GM23338 (cell line): Measurements from ENCODE around the gene LRRC10.

Experiments
- EZH2 ChIP-seq: fragments of 200-600 bp; sonication (generic); IDR thresholded peaks from one replicate; pipeline ENCODE4 v1.8.0; 2017; ENCODE audit warnings: antibody characterized with exemption, mild to moderate bottlenecking, low read depth; ENCODE audit not compliant: unreplicated experiment
- EZH2phosphoT487 ChIP-seq: fragments of 200-600 bp; sonication (generic); IDR thresholded peaks from one replicate; pipeline ENCODE4 v1.8.1; 2018; ENCODE audit warnings: antibody characterized with exemption; ENCODE audit not compliant: unreplicated experiment
- JUNB ChIP-seq: IDR thresholded peaks from one replicate; pipeline ENCODE4 v1.6.1; 2016; ENCODE audit warnings: antibody characterized with exemption; ENCODE audit not compliant: unreplicated experiment
- POLR2AphosphoS5 ChIP-seq: IDR thresholded peaks from 2 replicates; pipeline ENCODE4 v1.6.1; 2016; ENCODE audit warnings: antibody characterized with exemption, low read depth
- REST ChIP-seq: IDR thresholded peaks from one replicate; pipeline ENCODE4 v1.6.1; 2018; ENCODE audit warnings: antibody characterized with exemption; ENCODE audit not compliant: unreplicated experiment
- STAT1 ChIP-seq: IDR thresholded peaks from one replicate; pipeline ENCODE4 v1.6.1; 2016; ENCODE audit warnings: antibody characterized with exemption; ENCODE audit not compliant: unreplicated experiment
- TF ChIP-seq, protein P1 (sequence below), 2 experiments: fragments of 200-600 bp in 1 of 2; sonication (generic) in 1 of 2; conservative IDR thresholded peaks; 2 replicates each; pipeline versions ENCODE4 v1.5.1 to v1.6.1; 2016 to 2017; ENCODE audit warnings: antibody characterized with exemption in 2 of 2, low read depth in 2 of 2, mild to moderate bottlenecking in 2 of 2, moderate library complexity in 1 of 2

GRCh38 chr12:69621551-69621950, 10.8 kb upstream of the LRRC10 start:
- no peak for TF ChIP-seq POLR2AphosphoS5
- no peak for TF ChIP-seq EZH2
- TF ChIP-seq, protein P1, sequence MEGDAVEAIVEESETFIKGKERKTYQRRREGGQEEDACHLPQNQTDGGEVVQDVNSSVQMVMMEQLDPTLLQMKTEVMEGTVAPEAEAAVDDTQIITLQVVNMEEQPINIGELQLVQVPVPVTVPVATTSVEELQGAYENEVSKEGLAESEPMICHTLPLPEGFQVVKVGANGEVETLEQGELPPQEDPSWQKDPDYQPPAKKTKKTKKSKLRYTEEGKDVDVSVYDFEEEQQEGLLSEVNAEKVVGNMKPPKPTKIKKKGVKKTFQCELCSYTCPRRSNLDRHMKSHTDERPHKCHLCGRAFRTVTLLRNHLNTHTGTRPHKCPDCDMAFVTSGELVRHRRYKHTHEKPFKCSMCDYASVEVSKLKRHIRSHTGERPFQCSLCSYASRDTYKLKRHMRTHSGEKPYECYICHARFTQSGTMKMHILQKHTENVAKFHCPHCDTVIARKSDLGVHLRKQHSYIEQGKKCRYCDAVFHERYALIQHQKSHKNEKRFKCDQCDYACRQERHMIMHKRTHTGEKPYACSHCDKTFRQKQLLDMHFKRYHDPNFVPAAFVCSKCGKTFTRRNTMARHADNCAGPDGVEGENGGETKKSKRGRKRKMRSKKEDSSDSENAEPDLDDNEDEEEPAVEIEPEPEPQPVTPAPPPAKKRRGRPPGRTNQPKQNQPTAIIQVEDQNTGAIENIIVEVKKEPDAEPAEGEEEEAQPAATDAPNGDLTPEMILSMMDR (conservative IDR thresholded peaks at IDR 0.05; ENCODE audit: low read depth in 2 of 2) = no peak
- no peak for TF ChIP-seq JUNB
- TF ChIP-seq REST = no peak
- no peak for TF ChIP-seq EZH2phosphoT487
- TF ChIP-seq STAT1 = no peak
